ENCODE measurements around the gene IQCE.
"Not testable (repeated sequence)": the region's sequence is repeated elsewhere in the genome, so short reads cannot be mapped to it uniquely, and the experiment has no call there.

Gene IQCE

DNA sequence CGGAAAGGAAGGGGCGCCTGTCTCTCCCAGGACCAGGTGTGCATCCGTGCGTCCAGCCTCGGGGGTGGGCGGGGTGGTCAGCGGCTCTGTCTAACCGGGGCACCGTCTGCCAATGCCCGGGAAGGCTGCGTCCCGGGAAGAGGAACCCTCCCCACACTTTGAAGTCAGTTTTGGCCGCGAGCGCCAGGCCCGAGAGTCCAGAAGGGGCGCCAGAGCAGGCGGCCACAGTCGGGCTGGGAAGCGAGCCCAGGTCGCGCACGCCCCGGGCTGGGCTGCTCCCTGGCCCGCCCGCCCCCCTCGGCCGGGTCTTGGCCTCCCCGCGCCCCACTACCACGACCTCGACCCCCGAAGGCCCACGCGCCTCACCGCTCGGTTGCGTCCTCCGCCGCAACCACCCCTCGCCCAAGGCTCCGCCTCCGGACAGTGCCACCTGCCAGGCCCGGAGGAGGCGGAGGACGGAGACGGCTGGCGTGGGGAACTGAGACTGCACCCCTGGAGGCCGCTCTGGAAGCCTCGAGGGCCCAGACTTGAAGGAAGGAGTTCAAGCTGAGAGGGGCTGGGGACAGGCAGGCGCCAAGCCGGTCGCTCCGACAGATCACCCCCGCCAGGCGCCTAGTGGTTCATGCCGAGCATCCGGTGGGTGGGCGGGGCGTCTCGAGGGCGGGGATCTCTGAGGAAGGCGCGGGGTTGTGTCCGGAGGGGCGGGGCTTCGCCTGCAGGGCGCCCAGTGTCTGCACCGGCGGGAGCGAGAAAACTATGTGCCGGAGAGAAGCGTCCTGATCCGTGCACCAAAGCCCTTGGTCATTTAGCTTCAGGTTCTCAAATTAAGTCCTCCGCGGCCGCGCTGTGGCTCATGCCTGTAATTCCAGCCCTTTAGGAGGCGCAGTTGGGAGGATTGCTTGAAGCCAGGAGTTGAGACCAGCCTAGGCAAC, 3.4 kb upstream of the IQCE start, which contains the start of gene BRAT1:
BRAT1 (minus strand) TSS at position 404 of the 932 bp plus-strand sequence. CDS start 1,093 bp downstream, outside the sequence.
- no peaks in the 10 kb centered on the region for H3K27me3 ChIP-seq (replicated peaks; ENCODE audit: control insufficient read depth, insufficient read depth, low read length)
- H3K4me3 ChIP-seq (replicated peaks; ENCODE audit: low read depth, low read length), result peak within 1 kb of the TSS; percentile 82
- TF ChIP-seq, protein P1, sequence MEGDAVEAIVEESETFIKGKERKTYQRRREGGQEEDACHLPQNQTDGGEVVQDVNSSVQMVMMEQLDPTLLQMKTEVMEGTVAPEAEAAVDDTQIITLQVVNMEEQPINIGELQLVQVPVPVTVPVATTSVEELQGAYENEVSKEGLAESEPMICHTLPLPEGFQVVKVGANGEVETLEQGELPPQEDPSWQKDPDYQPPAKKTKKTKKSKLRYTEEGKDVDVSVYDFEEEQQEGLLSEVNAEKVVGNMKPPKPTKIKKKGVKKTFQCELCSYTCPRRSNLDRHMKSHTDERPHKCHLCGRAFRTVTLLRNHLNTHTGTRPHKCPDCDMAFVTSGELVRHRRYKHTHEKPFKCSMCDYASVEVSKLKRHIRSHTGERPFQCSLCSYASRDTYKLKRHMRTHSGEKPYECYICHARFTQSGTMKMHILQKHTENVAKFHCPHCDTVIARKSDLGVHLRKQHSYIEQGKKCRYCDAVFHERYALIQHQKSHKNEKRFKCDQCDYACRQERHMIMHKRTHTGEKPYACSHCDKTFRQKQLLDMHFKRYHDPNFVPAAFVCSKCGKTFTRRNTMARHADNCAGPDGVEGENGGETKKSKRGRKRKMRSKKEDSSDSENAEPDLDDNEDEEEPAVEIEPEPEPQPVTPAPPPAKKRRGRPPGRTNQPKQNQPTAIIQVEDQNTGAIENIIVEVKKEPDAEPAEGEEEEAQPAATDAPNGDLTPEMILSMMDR (IDR thresholded peaks at IDR 0.05; ENCODE audit: insufficient read depth, low read length, poor library complexity, severe bottlenecking), result peak; percentile 38
- DNase-seq (ENCODE audit: extremely low read depth, insufficient read length), result peak; percentile 92
- no peaks in the 10 kb centered on the region for H3K36me3 ChIP-seq (ENCODE audit: control insufficient read depth, insufficient read depth, low read length)

DNA sequence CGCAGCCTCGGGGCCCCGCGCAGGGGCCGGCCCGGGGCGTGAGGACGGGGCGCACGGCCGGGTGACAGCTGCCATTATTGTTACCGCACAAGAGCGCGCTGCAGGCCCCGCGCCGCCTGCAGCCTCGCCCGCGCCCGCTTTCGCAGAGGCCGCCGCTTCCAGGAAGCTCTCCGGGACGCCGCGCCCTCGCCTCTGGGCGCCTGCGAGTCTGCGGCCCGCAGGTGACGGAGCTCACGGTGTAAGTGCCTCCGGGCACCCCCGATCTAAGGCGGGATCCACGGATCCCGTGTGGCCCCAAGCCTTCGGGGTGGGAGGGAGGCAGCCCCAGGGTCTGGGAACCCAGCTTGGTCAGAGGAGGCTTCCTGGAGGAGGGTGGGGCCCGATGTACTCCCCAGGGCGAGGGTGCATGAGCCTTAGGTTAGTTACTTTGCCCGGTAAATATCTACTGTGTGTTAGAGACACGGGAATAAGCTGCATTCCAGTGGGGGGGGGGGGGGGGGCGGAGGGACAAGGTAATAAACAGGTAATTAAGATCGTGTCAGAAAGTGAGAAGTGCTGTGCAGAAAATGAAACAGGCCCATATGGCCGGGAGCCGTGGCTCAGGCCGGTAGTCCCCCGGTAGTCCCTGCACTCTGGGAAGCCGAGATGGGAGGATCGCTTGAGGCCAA, 638 bp downstream of the IQCE start:
- DNase-seq (ENCODE audit: extremely low read depth, insufficient read length), result peak; percentile 66
- Histone ChIP-seq H3K36me3 (ENCODE audit: control insufficient read depth, insufficient read depth, low read length) (no peaks in the 10 kb centered on the region), H3K4me3 (replicated peaks; ENCODE audit: low read depth, low read length) (peak overlapping the region; percentile 81), H3K27me3 (replicated peaks; ENCODE audit: control insufficient read depth, insufficient read depth, low read length) (no peaks in the 10 kb centered on the region)
- TF ChIP-seq, protein P1 (IDR thresholded peaks at IDR 0.05; ENCODE audit: insufficient read depth, low read length, poor library complexity, severe bottlenecking), result no peak

DNA sequence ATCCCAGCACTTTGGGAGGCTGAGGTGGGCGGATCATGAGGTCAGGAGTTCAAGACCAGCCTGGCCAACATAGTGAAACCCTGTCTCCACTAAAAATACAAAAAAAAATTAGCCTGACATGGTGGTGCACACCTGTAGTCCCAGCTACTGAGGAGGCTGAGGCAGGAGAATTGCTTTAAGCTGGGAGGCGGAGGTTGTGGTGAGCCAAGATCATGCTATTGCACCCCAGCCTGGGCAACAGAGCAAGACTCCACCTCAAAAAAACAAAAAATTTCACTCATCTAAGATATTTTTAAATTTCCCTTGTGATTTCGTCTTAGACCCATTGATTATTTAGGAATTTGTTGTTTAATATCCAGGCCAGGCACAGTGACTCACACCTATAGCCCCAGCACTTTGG, 5.2 kb downstream of the IQCE start:
- H3K36me3 ChIP-seq (ENCODE audit: control insufficient read depth, insufficient read depth, low read length); H3K27me3 ChIP-seq (replicated peaks; ENCODE audit: control insufficient read depth, insufficient read depth, low read length); DNase-seq (ENCODE audit: extremely low read depth, insufficient read length); H3K4me3 ChIP-seq (replicated peaks; ENCODE audit: low read depth, low read length): not testable (repeated sequence)

DNA sequence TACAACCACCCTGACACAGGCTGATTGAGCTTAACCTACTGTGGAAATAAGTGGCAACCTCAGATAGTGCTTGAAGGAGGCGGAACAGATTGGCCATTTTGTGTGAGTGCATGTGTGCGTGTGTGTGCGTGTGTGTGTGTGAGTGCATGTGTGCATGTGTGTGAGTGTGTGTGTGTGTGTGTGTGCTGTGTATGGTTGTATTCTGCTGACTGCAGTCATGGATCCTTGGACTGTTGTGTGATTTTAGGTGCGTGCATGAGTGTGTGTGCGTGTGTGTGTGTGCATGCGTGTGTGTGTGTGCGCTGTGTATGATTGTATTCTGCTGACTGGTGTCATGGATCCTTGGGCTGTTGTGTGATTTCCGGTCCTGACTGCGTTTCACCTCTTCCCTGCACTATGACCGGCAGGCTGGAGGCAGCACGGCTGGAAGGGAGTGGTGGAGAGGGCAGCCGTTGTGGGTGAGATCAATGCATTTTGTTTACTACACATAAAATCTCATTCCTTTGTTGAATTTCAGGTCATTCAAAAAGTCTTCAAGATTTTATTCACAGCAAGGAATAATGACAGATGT, 6.3 kb downstream of the IQCE start:
- no peaks in the 10 kb centered on the region for H3K27me3 ChIP-seq (replicated peaks; ENCODE audit: control insufficient read depth, insufficient read depth, low read length)
- no peak for DNase-seq (ENCODE audit: extremely low read depth, insufficient read length)
- TF ChIP-seq, protein P1 (IDR thresholded peaks at IDR 0.05; ENCODE audit: insufficient read depth, low read length, poor library complexity, severe bottlenecking), result no peak
- H3K4me3 ChIP-seq (replicated peaks; ENCODE audit: low read depth, low read length), result no peak overlapping the region
- no peaks in the 10 kb centered on the region for H3K36me3 ChIP-seq (ENCODE audit: control insufficient read depth, insufficient read depth, low read length)

- no peak overlapping the region for H3K4me3 ChIP-seq (replicated peaks; ENCODE audit: low read depth, low read length)
- no peak for DNase-seq (ENCODE audit: extremely low read depth, insufficient read length)
- H3K27me3 ChIP-seq (replicated peaks; ENCODE audit: control insufficient read depth, insufficient read depth, low read length), result no peaks in the 10 kb centered on the region
- H3K36me3 ChIP-seq (ENCODE audit: control insufficient read depth, insufficient read depth, low read length), result no peaks in the 10 kb centered on the region
- TF ChIP-seq, protein P1 (IDR thresholded peaks at IDR 0.05; ENCODE audit: insufficient read depth, low read length, poor library complexity, severe bottlenecking), result no peak
Observed at GRCh38 chr7:2566348-2566889, 7.6 kb downstream of the IQCE start.

Measured in GM06990 (cell line).